Measurements from ENCODE around the gene UNKL. TPM values are rescaled to one million over a fixed set of nuclear protein-coding genes. Genes with fewer than 3 reads are reported as not detected.

The UNKL gene
- total and polyA plus RNA-seq, 7 experiments from 2014 or later, result 4.0 to 152 (median 95.3) TPM

- Mint-ChIP-seq H3K9me3 (no peaks in the 10 kb centered on the region), H3K4me3 (no peak overlapping the region), H3K27ac (no peak overlapping the region), H3K36me3 (peaks cover 0 to 7% (median 0%) of the 10 kb centered on the region in 5 donors), H3K4me1 (no peaks in the 10 kb centered on the region), H3K27me3 (no peaks in the 10 kb centered on the region)
- Histone ChIP-seq H3K27ac (ENCODE audit: low read depth, low read length) (no peak overlapping the region), H3K27me3 (ENCODE audit: control insufficient read depth in 2 of 2, insufficient read depth in 2 of 2, low read length in 2 of 2) (no peaks in the 10 kb centered on the region), H3K36me3 (ENCODE audit: control insufficient read depth in 2 of 3, insufficient read depth in 3 of 3, low read length in 3 of 3) (peaks cover 0 to 59% (median 0%) of the 10 kb centered on the region in 3 experiments), H3K4me1 (ENCODE audit: control insufficient read depth in 2 of 2, insufficient read depth in 2 of 2, low read length in 2 of 2) (no peaks in the 10 kb centered on the region), H3K9me3 (ENCODE audit: control insufficient read depth in 2 of 3, low read length in 3 of 3) (no peaks in the 10 kb centered on the region), H3K4me3 (ENCODE audit: low read length) (no peak overlapping the region)
- no peak for ATAC-seq
- no peak for DNase-seq
- POLR2A ChIA-PET, result no interaction called here
- CTCF ChIA-PET, result no interaction called here
- intact Hi-C loops (cut with micrococcal nuclease), result no loop called here
These were observed 32.0 kb upstream of the UNKL start for GRCh38 chr16:1446296-1447080.

GRCh38 chr16:1445518-1446203 lies 31.2 kb upstream of the UNKL start:
- H3K27me3 Mint-ChIP-seq, result no peaks in the 10 kb centered on the region
- no peak overlapping the region for H3K27ac Mint-ChIP-seq
- no peaks in the 10 kb centered on the region for H3K4me1 Mint-ChIP-seq
- Histone ChIP-seq H3K27ac (ENCODE audit: low read depth, low read length) (no peak overlapping the region), H3K36me3 (ENCODE audit: control insufficient read depth in 2 of 3, insufficient read depth in 3 of 3, low read length in 3 of 3) (peaks cover 0 to 51% (median 0%) of the 10 kb centered on the region in 3 experiments), H3K27me3 (ENCODE audit: control insufficient read depth in 2 of 2, insufficient read depth in 2 of 2, low read length in 2 of 2) (no peaks in the 10 kb centered on the region), H3K4me3 (ENCODE audit: low read length) (no peak overlapping the region), H3K4me1 (ENCODE audit: control insufficient read depth in 2 of 2, insufficient read depth in 2 of 2, low read length in 2 of 2) (no peaks in the 10 kb centered on the region), H3K9me3 (ENCODE audit: control insufficient read depth in 2 of 3, low read length in 3 of 3) (no peaks in the 10 kb centered on the region)
- POLR2A ChIA-PET, result no interaction called here
- ATAC-seq, result no peak
- H3K9me3 Mint-ChIP-seq, result no peaks in the 10 kb centered on the region
- CTCF ChIA-PET, result interaction anchor here (0.6 kb wide), 1 partner anchor 15 kb away, joined by 3 read pairs; no protein-coding TSS in a partner anchor
- intact Hi-C loops (cut with micrococcal nuclease), result no loop called here
- H3K4me3 Mint-ChIP-seq, result no peak overlapping the region
- H3K36me3 Mint-ChIP-seq, result peaks cover 0 to 7% (median 0%) of the 10 kb centered on the region in 5 donors
- DNase-seq, result no peak

GRCh38 chr16:1444730-1445517 lies 30.4 kb upstream of the UNKL start:
- no peak for DNase-seq
- Mint-ChIP-seq H3K9me3 (no peaks in the 10 kb centered on the region), H3K27ac (no peak overlapping the region), H3K36me3 (peaks cover 0 to 7% (median 0%) of the 10 kb centered on the region in 5 donors), H3K4me3 (no peak overlapping the region), H3K4me1 (no peaks in the 10 kb centered on the region), H3K27me3 (no peaks in the 10 kb centered on the region)
- ATAC-seq, result peak; percentile 13
- H3K27ac ChIP-seq (ENCODE audit: low read depth, low read length), result no peak overlapping the region
- intact Hi-C loops (cut with micrococcal nuclease), result no loop called here
- ChIA-PET CTCF (no interaction called here), POLR2A (no interaction called here)
- no peaks in the 10 kb centered on the region for H3K27me3 ChIP-seq (ENCODE audit: control insufficient read depth in 2 of 2, insufficient read depth in 2 of 2, low read length in 2 of 2)
- H3K4me3 ChIP-seq (ENCODE audit: low read length), result no peak overlapping the region
- peaks cover 0 to 44% (median 0%) of the 10 kb centered on the region in 3 experiments for H3K36me3 ChIP-seq (ENCODE audit: control insufficient read depth in 2 of 3, insufficient read depth in 3 of 3, low read length in 3 of 3)
- no peaks in the 10 kb centered on the region for H3K4me1 ChIP-seq (ENCODE audit: control insufficient read depth in 2 of 2, insufficient read depth in 2 of 2, low read length in 2 of 2)
- H3K9me3 ChIP-seq (ENCODE audit: control insufficient read depth in 2 of 3, low read length in 3 of 3), result no peaks in the 10 kb centered on the region

GRCh38 chr16:1443980-1444729 lies 29.7 kb upstream of the UNKL start, which contains the start of gene CCDC154:
Gene CCDC154 (minus strand): TSS chr16:1444556. CDS start chr16:1444322, 234 bp downstream.
- Mint-ChIP-seq H3K27me3 (no peaks in the 10 kb centered on the region), H3K36me3 (no peaks in the 10 kb centered on the region), H3K9me3 (no peaks in the 10 kb centered on the region), H3K4me3 (no peak within 1 kb of the TSS), H3K4me1 (no peaks in the 10 kb centered on the region), H3K27ac (no peak within 1 kb of the TSS)
- Histone ChIP-seq H3K27ac (ENCODE audit: low read depth, low read length) (no peak within 1 kb of the TSS), H3K4me3 (ENCODE audit: low read length) (no peak within 1 kb of the TSS), H3K9me3 (ENCODE audit: control insufficient read depth in 2 of 3, low read length in 3 of 3) (no peaks in the 10 kb centered on the region), H3K27me3 (ENCODE audit: control insufficient read depth in 2 of 2, insufficient read depth in 2 of 2, low read length in 2 of 2) (no peaks in the 10 kb centered on the region), H3K36me3 (ENCODE audit: control insufficient read depth in 2 of 3, insufficient read depth in 3 of 3, low read length in 3 of 3) (peaks cover 0 to 37% (median 0%) of the 10 kb centered on the region in 3 experiments), H3K4me1 (ENCODE audit: control insufficient read depth in 2 of 2, insufficient read depth in 2 of 2, low read length in 2 of 2) (no peaks in the 10 kb centered on the region)
- no peak for DNase-seq
- ChIA-PET CTCF (no interaction called here), POLR2A (no interaction called here)
- no peak for ATAC-seq
- intact Hi-C loops (cut with micrococcal nuclease), result no loop called here

- no peaks in the 10 kb centered on the region for H3K27me3 Mint-ChIP-seq
- CTCF ChIA-PET, result no interaction called here
These were observed 29.0 kb upstream of the UNKL start for GRCh38 chr16:1443403-1443973.

GRCh38 chr16:1442697-1443096 lies 28.2 kb upstream of the UNKL start:
- ChIA-PET POLR2A (interaction anchor here (0.7 kb wide), 1 partner anchor 10 kb away, joined by 3 read pairs; no protein-coding TSS in a partner anchor), CTCF (no interaction called here)
- Mint-ChIP-seq H3K27me3 (no peaks in the 10 kb centered on the region), H3K27ac (no peak overlapping the region), H3K4me1 (no peaks in the 10 kb centered on the region), H3K9me3 (no peaks in the 10 kb centered on the region), H3K36me3 (no peaks in the 10 kb centered on the region), H3K4me3 (no peak overlapping the region)
- DNase-seq (no peak), ATAC-seq (no peak)
- intact Hi-C loops (cut with micrococcal nuclease), result no loop called here
- Histone ChIP-seq H3K4me1 (ENCODE audit: control insufficient read depth in 2 of 2, insufficient read depth in 2 of 2, low read length in 2 of 2) (no peaks in the 10 kb centered on the region), H3K9me3 (ENCODE audit: control insufficient read depth in 2 of 3, low read length in 3 of 3) (no peaks in the 10 kb centered on the region), H3K4me3 (ENCODE audit: low read length) (no peak overlapping the region), H3K27me3 (ENCODE audit: control insufficient read depth in 2 of 2, insufficient read depth in 2 of 2, low read length in 2 of 2) (no peaks in the 10 kb centered on the region), H3K36me3 (ENCODE audit: control insufficient read depth in 2 of 3, insufficient read depth in 3 of 3, low read length in 3 of 3) (peaks cover 0 to 22% (median 0%) of the 10 kb centered on the region in 3 experiments), H3K27ac (ENCODE audit: low read depth, low read length) (no peak overlapping the region)

More at GRCh38 chr16:1443403-1443973, 29.0 kb upstream of the UNKL start:
- POLR2A ChIA-PET, result interaction anchor here (0.7 kb wide), 1 partner anchor 11 kb away, joined by 3 read pairs; no protein-coding TSS in a partner anchor
- DNase-seq (no peak), ATAC-seq (no peak)
- Histone ChIP-seq H3K4me3 (ENCODE audit: low read length) (no peak overlapping the region), H3K9me3 (ENCODE audit: control insufficient read depth in 2 of 3, low read length in 3 of 3) (no peaks in the 10 kb centered on the region), H3K27me3 (ENCODE audit: control insufficient read depth in 2 of 2, insufficient read depth in 2 of 2, low read length in 2 of 2) (no peaks in the 10 kb centered on the region), H3K4me1 (ENCODE audit: control insufficient read depth in 2 of 2, insufficient read depth in 2 of 2, low read length in 2 of 2) (no peaks in the 10 kb centered on the region), H3K27ac (ENCODE audit: low read depth, low read length) (no peak overlapping the region), H3K36me3 (ENCODE audit: control insufficient read depth in 2 of 3, insufficient read depth in 3 of 3, low read length in 3 of 3) (peaks cover 0 to 30% (median 0%) of the 10 kb centered on the region in 3 experiments)
- no peak overlapping the region for H3K4me3 Mint-ChIP-seq
- H3K9me3 Mint-ChIP-seq, result no peaks in the 10 kb centered on the region
- no peaks in the 10 kb centered on the region for H3K4me1 Mint-ChIP-seq
- intact Hi-C loops (cut with micrococcal nuclease), result no loop called here
- no peak overlapping the region for H3K27ac Mint-ChIP-seq
- no peaks in the 10 kb centered on the region for H3K36me3 Mint-ChIP-seq

Data from naive thymus-derived CD4-positive, alpha-beta T cell (primary cell).